ENCODE measurements around the gene MAU2.
"Not testable (repeated sequence)": the region's sequence is repeated elsewhere in the genome, so short reads cannot be mapped to it uniquely, and the experiment has no call there.

The MAU2 gene

DNA sequence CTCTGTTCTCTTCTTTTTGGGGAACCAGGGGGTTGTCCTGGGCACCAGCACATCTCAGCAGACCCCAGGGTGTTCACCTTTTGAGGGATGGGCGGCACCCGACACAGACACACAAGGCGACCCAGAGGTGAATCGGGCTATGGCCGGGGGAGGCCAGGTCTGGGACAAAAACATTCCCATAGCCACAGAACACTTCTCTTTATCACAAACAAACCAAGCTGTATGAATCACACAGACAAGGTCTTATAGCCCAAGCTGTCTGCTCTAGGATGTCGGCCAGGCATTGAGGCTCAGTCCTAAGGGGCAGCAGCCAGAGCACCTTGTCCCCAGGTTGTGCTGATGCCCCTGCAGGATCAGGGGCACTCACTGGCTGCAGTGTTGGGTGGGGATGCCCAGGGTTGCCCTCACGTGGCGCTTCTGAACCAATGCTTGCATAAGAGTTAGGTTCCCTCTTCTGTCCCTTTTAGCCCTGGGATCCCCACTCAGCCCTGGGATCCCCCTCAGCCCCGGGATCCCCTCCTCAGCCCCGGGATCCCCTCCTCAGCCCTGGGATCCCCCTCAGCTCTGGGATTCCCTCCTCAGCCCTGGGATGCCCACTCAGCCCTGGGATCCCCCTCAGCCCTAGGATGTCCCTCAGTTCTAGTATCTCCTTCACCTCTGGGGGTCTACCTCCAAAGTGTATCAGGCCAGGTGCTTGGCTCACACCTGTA, 26.9 kb downstream of the MAU2 start:
- ATAC-seq = no peak

DNA sequence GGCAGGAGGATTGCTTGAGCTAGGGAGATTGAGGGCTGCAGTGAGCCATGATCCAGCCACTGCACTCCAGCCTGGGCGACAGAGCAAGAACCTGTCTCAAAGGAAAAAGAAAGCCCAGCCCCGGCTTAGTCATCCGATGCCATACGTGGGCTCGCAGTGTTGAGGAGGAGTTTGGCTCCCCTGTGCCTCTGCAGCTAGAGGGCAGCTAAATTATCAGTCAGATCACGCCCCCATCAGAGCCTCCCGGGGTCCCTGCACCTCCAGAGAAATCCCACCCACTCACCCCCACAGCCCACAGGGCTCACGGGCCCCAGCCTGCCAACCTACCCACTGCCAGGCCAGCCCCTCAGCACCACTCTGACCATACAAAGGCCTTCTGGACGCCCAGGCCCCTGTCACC, 27.6 kb downstream of the MAU2 start:
- no peak for ATAC-seq

DNA sequence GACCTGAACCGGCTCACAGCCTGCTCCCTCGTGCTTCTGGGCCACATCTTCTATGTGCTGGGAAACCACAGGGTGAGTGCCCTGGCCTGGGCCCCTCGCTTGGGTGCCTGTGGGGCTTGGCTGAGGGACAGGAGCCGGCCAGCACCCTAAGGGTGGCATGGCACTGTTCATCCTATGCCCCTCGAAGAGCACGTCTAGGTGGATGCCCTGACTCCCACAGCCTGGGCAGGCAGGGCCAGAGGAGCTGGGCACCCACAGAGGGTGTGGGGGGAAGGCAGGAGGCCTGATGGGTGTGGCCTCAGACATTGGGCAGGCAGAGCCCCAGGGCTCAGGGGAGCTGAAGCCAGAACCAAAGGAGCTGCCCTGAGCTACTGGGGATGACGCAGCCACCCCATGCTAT, 28.7 kb downstream of the MAU2 start:
- ATAC-seq = no peak

DNA sequence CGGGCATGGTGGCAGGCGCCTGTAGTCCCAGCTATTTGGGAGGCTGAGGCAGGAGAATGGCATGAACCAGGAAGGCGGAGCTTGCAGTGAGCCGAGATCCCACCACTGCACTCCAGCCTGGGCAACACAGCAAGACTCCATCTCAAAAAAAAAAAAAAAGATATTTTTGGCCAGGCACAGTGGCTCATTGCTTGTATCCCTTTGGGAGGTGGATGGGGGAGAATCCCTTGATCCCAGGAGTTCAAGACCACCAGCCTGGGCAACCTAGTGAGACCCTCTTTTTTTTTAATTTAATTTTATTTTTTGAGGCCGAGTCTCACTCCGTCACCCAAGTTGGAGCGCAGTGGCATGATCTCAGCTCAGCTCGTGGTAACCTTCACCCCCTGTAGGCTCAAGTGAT, 30.1 kb downstream of the MAU2 start:
- not testable (repeated sequence) for ATAC-seq

DNA sequence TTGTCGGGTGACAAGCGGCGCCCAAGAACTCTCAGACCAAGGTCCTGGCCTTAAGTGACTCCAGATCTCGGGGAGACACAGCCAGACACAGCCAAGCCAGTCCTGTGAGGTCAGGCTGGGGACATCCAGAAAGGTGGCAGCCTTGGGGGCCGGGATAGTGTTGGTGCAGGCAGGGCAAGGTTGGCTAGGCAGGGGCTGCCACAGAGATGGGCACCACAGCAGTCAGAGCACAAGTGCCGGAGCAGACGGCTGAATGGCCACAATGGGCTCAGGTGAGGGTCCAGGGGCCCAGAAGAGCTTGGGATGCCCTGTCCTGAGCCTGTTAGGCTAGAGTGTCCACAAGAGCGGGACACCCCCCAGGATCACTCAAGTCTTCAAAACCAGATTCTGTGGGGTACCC, 32.2 kb downstream of the MAU2 start:
- ATAC-seq = no peak

DNA sequence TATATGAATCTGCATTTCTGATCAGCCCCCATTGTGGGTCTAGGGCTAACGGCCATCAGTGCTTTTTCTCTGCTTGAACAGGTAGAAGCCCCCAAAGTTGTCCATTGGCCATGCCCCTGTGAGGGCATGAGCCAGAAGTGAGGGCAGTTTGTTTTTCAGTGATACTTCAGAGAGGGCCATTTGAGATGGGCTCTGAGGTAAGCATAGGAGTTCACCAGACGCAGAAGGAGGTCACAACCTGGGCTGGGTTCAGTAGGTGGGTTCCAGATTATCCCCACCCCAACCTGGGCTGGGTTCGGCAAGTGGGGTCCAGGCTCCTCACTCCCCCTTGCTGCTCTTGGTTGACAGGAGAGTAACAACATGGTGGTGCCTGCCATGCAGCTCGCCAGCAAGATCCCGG, 33.4 kb downstream of the MAU2 start:
- no peak for ATAC-seq

DNA sequence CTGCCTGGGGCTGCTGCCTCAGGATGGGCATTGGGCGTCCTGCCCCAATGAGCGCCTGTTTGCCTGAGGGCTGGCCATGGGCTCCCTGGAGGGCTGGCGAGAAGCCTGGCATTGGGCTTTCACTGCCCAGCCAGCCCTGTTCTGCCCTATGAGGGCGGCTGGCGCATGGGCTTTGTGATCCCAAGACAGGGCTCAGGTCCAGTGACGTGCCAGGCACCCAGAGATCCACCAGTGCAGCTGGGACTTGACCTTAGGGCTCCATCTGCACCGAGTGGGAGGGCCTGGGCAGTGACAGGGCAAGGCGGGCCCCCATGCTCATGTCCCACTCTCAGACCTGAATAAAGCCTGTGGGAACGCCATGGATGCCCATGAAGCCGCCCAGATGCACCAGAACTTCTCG, 34.3 kb downstream of the MAU2 start:
- no peak for ATAC-seq

DNA sequence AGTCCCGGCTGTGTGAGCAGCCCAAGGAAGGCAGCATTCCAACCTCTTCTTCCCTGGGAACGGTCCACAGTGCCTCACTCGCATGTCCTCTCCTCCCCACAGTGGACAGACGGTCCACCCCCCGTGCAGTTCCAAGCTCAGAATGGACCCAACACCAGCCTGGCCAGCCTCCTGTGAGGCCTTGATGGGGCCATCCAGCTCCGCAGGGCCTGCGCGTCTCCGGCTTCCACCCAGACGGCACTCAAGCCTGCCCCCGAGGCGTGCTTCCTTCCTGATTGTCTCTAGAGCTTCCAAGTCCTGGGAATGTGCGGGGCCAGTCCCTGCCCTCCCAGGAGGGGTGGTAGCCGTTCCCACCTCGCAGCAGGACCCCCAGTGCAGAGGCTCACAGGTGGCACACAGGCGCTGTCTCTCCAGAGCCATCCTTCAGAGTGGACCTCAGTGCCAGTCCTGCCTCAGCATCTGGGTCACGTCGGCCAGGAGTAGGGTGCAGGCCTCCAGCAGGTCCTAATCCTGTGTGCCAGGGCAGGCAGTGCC, 35.0 kb downstream of the MAU2 start:
- no peak for ATAC-seq

DNA sequence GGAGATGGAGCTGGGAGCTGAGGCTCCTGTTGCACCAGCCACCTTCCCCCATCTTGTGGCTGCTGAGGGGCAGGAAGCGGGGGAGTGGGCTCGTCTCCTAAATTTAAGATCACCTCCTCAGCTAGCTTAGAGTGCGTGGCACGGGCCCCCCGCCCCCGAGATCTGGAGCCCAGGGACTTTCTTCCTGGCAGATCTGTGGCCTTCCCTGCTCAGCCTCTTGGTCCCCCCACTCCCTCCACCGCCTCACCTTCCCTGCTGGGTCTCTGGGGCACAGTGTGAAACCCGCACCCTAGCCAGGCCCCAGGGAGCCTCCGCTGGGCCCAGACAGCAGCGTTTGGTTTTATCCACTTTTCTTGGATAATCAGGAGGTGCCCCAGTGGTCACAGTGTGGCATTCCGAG, 35.9 kb downstream of the MAU2 start:
- no peak for ATAC-seq

DNA sequence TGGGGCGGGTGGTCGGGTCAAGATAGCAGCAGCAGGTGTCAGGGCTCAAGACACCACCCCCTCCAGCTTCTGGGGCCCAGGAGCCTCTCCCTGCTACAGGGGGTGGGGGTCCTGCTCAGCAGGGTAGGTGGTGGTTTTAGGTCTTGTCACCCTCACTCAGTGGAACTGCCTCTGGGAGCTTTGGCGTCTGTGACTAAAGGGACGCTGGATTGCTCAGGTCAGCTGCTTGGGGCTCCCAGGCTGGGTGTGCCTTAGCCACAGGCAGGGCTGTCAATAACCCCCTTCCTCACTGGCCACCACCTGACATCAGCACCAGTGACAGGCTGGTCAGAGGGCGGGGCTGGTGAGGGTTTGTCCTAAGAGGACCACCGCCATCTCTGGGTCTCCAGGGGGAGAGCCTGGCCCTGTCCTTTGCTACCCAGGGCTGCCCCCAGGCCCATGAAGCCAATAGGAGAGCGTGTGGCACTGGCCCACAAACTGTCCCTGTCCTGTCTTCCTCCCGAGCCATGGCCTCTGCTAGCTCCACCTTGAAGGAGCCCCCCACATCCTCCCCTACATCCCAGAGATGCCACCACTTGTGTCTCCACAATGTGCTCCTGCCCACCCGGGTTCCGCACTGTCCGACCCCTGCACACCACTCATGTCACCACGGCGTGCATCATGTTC, 36.4 kb downstream of the MAU2 start:
- no peak for ATAC-seq

DNA sequence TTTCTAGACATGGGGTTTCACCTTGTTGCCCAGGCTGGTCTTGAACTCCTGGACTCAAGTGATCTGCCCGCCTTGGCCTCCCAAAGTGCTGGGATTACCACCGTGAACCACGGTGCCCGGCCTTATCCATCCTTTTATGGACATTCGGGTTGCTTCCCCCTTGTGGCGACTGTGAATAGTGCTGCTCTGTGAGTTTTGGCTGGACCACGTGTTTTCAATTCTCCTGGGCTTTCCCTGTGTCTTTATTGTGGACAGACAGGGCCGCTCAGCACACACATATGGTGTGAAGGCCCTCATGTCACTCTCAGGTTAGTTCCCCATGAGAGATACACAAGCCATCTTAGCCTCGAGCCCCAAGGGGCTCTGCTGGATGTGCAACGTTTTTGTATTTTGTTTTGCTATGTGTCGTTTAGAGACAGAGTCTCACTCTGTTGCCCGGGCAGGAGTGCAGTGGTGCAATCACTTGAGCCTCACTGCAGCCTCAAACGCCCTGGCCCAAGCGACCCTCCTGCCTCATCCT, 40.5 kb downstream of the MAU2 start:
- ATAC-seq = peak; percentile 75 to 78

DNA sequence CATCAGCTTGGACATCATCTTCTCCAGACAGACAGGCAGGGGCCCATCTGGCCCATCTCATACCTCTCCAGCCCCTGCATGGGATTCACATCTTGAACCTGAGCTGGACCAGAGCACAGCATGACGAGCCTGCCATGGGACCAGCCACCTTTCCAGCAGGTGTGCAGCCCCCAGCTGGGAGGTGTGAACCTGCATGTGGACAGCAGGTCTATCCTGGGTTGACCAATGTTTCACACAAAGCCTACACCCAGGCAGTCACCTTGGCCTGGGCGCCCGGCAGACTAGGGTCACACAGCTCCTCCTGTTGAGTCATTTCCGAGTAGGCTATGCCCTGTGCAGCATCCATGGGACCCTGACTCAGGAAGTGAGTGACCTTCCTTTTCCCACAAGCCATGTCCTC, 41.4 kb downstream of the MAU2 start:
- ATAC-seq = no peak

DNA sequence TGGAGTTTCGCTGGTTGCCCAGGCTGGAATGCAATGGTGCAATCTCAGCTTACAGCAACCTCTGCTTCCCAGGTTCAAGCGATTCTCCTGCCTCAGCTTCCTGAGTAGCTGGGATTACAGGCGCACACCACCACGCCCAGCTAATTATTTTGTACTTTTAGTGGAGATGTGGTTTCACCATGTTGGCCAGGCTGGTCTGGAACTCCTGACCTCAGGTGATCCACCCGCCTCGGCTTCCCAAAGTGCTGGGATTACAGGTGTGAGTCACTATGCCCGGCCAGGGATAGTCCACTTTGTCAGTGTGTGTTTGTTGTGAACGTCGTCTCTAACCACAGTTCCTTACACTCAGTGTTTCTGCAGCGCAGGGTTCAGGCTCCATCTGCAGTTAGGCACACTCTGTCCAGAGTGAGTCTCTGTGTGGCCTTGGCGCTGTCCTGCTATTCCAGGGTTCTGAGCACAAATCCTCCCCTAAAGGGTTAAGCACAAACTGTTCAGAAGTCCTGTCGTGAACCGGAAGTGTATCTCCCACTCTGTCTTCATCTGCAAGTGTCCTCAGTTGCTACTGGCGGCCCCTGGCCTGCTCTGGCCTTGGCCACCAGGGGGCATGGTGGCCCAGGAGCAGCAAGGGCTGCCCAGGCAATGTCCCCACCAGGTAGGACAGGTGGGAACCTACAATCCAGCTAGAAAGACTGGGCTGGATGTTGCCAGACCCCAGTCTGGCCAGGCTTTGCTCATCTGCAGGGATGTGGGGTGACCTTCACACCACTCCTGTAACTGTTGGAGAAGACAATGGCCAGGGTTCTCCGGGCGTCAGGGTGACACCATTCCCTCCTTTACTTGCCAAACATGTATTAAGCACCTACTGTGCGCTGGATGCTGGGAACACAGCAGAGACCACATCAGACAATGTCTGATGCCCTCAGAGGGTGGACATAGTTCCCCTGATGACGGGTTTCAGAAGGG, 46.1 kb downstream of the MAU2 start:
- peak; percentile 90 to 93 for ATAC-seq

DNA sequence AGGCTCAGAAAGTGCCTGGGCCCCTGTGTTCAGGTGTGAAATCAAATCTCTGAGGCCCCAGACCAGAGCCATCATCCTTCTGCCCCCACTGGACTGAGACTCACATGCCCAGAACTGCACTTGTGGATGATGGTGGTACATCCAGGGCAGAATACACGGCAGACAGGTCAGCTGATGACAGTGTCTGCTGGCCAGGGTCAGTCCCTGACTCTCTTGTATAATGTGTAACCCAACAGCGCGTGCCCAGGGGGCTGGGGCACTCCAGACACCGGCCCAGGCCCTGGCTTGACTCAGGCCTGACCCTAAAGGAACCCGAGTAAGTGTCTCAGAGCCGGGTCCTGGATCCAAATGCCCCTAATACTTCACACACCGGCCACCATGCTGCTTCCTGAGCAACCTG, 47.5 kb downstream of the MAU2 start:
- ATAC-seq = no peak

DNA sequence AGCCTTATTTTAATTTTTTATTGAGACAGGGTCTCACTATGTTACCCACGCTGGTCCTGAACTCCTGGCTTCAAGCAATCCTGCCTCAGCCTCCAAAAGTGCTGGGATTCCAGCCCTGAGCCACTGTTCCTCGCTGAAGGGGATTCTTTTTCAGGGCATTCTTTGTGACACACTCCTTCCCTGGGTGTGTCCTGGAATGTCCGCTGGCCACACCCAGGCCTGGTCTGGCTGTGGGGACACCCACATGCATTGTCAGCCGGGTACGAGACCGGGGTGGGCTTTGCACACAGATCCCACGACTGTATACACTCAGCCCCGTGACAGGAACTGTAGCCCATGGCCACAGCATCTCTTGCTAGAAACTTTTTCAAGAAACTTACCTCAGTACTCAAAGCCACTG, 50.4 kb downstream of the MAU2 start:
- no peak for ATAC-seq

DNA sequence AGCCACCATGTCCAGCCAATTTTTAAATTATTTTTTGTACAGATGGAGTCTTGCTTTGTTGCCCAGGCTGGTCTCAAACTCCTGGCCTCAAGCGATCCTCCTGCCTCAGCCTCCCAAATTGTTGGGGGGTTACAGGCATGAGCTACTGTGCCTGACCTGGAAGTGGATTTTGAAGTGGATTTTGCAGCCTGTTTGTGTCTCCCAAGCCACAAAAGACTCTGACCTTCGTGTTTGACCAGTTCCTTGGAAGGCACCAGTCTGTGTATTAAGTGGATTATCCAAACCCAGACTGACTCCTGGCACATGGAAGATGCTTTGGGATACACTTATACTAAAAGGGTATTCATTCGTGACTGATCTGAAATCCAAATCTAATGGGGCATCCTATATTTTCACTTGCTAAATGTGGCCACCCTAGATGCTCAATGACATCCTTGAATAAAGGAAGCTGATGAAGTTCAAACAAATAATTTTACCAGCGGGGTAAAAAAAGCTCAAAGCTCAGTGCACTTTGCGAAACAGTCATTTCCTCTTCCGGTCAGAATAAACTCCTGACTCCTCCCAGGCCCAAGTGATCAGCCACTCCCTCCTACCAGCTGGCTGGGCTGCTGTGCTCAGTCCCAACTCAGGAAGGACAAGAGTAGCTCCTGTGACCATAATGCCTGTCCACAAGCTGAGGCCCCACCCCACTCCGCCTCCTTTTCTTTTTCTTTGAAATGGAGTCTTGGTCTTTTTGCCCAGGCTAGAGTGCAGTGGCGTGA, 52.2 kb downstream of the MAU2 start:
- ATAC-seq = peak; percentile 69 to 97

DNA sequence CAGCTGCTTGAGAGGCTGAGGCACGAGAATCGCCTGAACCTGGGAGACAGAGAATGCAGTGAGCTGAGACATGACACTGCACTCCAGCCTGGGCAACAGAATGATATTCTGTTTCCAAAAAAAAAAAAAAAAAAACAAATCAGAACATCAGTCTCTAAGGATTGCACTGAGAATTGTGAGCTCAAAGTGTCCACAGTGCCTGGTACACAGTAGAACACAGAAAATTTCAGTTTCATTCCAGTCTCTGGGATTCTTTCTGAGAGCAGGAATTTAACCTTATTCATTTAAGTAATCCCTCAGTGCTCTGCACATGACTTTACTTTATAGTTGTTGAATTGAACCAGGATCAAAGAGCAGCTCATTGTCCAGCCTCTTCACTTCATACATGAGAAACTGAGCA, 58.9 kb downstream of the MAU2 start:
- no peak for ATAC-seq

DNA sequence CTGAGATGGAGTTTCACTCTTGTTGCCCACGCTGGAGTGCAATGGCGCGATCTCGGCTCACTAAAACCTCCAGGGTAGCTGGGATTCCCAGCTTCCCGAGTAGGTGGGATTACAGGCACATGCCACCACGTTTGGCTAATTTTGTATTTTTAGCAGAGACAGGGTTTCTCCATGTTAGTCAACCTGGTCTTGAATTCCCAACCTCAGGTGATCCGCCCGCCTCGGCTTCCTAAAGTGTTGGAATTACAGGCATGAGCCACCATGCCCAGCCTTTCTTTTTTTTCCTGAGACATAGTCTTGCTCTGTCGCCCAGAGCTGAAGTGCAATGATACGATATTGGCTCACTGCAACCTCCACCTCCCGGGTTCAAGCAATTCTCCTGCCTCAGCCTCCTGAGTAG, 59.7 kb downstream of the MAU2 start:
- not testable (repeated sequence) for ATAC-seq

DNA sequence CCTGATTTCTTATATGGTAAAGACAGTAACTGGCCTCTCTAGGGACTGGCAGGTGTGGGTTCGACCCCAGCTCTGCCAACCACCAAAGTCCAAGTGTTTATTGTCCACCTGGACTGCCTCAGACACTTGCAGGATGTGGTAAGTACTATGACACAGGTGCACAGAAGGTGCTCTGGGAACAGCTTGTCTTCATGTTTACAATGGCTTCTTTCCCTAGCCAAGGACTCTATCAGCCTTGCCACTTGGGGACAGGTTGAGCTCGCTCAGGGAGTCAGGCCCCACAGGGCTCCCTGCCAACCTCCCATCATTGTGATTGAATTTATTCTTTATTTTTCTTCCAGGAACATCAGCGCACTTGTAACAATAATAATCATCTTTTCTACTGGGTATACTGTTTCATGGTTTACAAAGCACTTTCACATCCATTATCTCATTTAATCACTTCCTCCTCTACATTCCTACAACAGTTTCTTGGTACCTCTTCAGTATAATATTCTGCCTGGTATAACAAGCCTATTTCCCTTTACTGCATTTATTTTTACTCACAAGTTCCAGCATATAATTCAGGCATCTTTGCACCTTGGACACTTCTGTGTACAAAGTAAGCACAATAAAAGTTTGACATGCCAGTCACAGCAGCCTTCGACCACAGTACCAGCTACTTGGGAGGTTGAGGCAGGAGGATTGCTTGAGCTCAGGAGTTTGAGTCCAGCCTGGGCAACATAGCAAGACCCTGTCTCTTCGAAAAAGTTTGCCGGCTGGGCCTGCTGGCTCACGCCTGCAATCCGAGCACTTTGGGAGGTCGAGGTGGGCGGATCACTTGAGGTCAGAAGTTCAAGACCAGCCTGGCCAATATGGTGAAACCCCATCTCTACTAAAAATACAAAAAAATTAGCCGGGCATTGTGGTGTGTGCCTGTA, 60.6 kb downstream of the MAU2 start:
- no peak for ATAC-seq

DNA sequence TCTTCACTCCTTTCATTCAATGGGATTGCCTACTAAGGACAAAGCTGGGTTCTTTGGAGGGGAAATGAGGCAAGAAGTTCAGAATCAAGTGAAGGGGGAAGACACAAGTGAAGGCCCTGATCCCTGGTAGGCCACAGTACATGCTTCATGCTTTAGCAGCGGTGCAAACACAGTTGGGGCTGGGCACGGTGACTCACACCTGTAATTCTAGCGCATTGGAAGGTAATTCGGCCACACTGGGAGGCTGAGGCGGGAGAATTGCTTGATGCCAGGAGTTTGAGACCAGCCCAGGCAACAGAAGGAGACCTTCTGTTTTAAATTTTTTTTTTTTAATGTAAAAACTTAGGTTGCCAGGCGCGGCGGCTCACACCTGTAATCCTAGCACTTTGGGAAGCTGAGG, 61.5 kb downstream of the MAU2 start:
- ATAC-seq = no peak

DNA sequence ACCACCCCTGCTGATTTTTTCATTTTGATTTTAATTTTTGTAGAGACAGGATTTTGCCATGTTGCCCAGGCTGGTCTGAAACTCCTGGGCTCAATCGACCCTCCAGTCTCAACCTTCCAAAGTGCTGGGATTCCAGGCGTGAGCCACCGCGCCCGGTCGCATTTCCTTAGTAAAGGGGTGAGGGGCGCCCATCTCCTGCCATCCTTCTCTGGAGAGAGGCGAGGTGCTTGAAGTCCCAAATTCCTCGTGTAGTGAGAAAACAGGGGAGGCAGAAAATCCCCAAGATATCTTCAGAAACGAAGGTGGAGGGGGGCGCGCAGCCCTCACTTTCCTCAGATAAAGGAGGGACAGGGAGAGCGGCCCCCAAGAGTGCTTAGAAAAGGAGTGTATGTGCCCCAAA, 63.9 kb downstream of the MAU2 start:
- ATAC-seq = no peak

Data from activated CD4-positive, CD25-positive, alpha-beta regulatory T cell treated with anti-CD3 and anti-CD28 coated beads, Interleukin-2, amount 50 U/mL, for 24 hours (primary cell).